ENCODE measurements around the gene NID1.

The NID1 gene

GRCh38 chr1:236092899-236093298 is 28.0 kb upstream of the NID1 start:
- TF ChIP-seq CTCF (IDR thresholded peaks at IDR 0.05; ENCODE audit: borderline replicate concordance, insufficient read depth, low read depth, low read length), result no peak
- H3K4me3 ChIP-seq (ENCODE audit: low read depth, low read length), result no peak overlapping the region

- H3K4me3 ChIP-seq (ENCODE audit: low read depth, low read length), result no peak overlapping the region
- no peak for TF ChIP-seq CTCF (IDR thresholded peaks at IDR 0.05; ENCODE audit: borderline replicate concordance, insufficient read depth, low read depth, low read length)
These were observed 27.0 kb upstream of the NID1 start for GRCh38 chr1:236091933-236092318.

- no peak for TF ChIP-seq CTCF (IDR thresholded peaks at IDR 0.05; ENCODE audit: borderline replicate concordance, insufficient read depth, low read depth, low read length)
- H3K4me3 ChIP-seq (ENCODE audit: low read depth, low read length), result no peak overlapping the region
These were observed 25.9 kb upstream of the NID1 start for GRCh38 chr1:236090741-236091147.

GRCh38 chr1:236089046-236089773 is 24.3 kb upstream of the NID1 start:
- no peak for TF ChIP-seq CTCF (IDR thresholded peaks at IDR 0.05; ENCODE audit: borderline replicate concordance, insufficient read depth, low read depth, low read length)
- no peak overlapping the region for H3K4me3 ChIP-seq (ENCODE audit: low read depth, low read length)

- no peak overlapping the region for H3K4me3 ChIP-seq (ENCODE audit: low read depth, low read length)
These were observed 21.6 kb upstream of the NID1 start for GRCh38 chr1:236086537-236086936.

GRCh38 chr1:236085545-236086159 is 20.8 kb upstream of the NID1 start:
- TF ChIP-seq CTCF (IDR thresholded peaks at IDR 0.05; ENCODE audit: borderline replicate concordance, insufficient read depth, low read depth, low read length), result no peak
- no peak overlapping the region for H3K4me3 ChIP-seq (ENCODE audit: low read depth, low read length)

More at GRCh38 chr1:236086537-236086936, 21.6 kb upstream of the NID1 start:
- TF ChIP-seq CTCF (IDR thresholded peaks at IDR 0.05; ENCODE audit: borderline replicate concordance, insufficient read depth, low read depth, low read length), result no peak

GRCh38 chr1:236084386-236084730 is 19.5 kb upstream of the NID1 start:
- no peak overlapping the region for H3K4me3 ChIP-seq (ENCODE audit: low read depth, low read length)

More at GRCh38 chr1:236084386-236084730, 19.5 kb upstream of the NID1 start:
- no peak for TF ChIP-seq CTCF (IDR thresholded peaks at IDR 0.05; ENCODE audit: borderline replicate concordance, insufficient read depth, low read depth, low read length)

All from GM12875 (cell line).